PFSK-1 (cell line): ENCODE measurements around the gene CD28.

Source experiments
- POLR2AphosphoS5 ChIP-seq: IDR thresholded peaks from 2 replicates; pipeline ENCODE4 v1.6.1; 2012; ENCODE audit warnings: low read depth, mild to moderate bottlenecking, control low read depth, low read length, moderate library complexity
- REST ChIP-seq, 2 experiments: IDR thresholded peaks; 2 replicates each; pipeline versions ENCODE4 v1.6.1 to v1.8.0; 2011 to 2012; ENCODE audit warnings: low read depth in 2 of 2, low read length in 2 of 2, control low read depth in 1 of 2, inconsistent platforms in 1 of 2, mild to moderate bottlenecking in 1 of 2, moderate library complexity in 1 of 2; ENCODE audit not compliant: insufficient read depth in 1 of 2
- TAF1 ChIP-seq: IDR thresholded peaks from 2 replicates; pipeline ENCODE4 v1.6.1; 2012; ENCODE audit warnings: low read length, control low read depth, borderline replicate concordance; ENCODE audit not compliant: insufficient read depth

GRCh38 chr2:203693242-203693879, 13.1 kb upstream of the CD28 start:
- TF ChIP-seq POLR2AphosphoS5 (no peak), TAF1 (no peak), REST (IDR thresholded peaks at IDR 0.05; ENCODE audit: insufficient read depth in 1 of 2, low read depth in 2 of 2, low read length in 2 of 2) (no peak)
